MG63 (cell line): Measurements from ENCODE around the gene CDKN2AIP. TPM values are rescaled to one million over a fixed set of nuclear protein-coding genes. Genes with fewer than 3 reads are reported as not detected.
"Not testable (repeated sequence)": the region's sequence is repeated elsewhere in the genome, so short reads cannot be mapped to it uniquely, and the experiment has no call there.

ENCODE experiments used
- DNase-seq: peaks from one replicate; pipeline ENCODE4 v3.0.0-alpha.2; 2020
- H3K27me3 ChIP-seq: fragments of 250-450 bp; sonication (Bioruptor Pico); 2 replicates; pipeline ENCODE4 v1.5.1; 2020; ENCODE audit warnings: mild to moderate bottlenecking, moderate library complexity
- H3K36me3 ChIP-seq: fragments of 250-450 bp; sonication (Bioruptor Pico); 2 replicates; pipeline ENCODE4 v1.5.1; 2020; ENCODE audit warnings: mild to moderate bottlenecking, moderate library complexity
- H3K4me3 ChIP-seq: fragments of 250-450 bp; sonication (Bioruptor Pico); 2 replicates; pipeline ENCODE4 v1.5.1; 2020; ENCODE audit warnings: mild to moderate bottlenecking, moderate library complexity
- H3K9me3 ChIP-seq: fragments of 250-450 bp; sonication (Bioruptor Pico); 2 replicates; pipeline ENCODE4 v1.5.1; 2020; ENCODE audit warnings: mild to moderate bottlenecking, moderate library complexity
- total RNA-seq: library from RNA; depleted of rRNA; stranded (reverse); fragments of >200 nt; shearing (Covaris generic); gene quantifications from 2 replicates; pipeline ENCODE4 v1.2.3, GENCODE V29; 2014; ENCODE audit warnings: low replicate concordance

Gene CDKN2AIP
- total RNA-seq, 1 experiment from 2014 or later = 15.1 TPM

- DNase-seq = no peak
- Histone ChIP-seq H3K4me3 (no peak overlapping the region), H3K27me3 (no peaks in the 10 kb centered on the region), H3K9me3 (no peaks in the 10 kb centered on the region), H3K36me3 (no peaks in the 10 kb centered on the region)
These were observed 9.7 kb upstream of the CDKN2AIP start for GRCh38 chr4:183434666-183435190.

- no peaks in the 10 kb centered on the region for H3K9me3 ChIP-seq
- H3K4me3 ChIP-seq = no peak overlapping the region
- no peaks in the 10 kb centered on the region for H3K27me3 ChIP-seq
- no peaks in the 10 kb centered on the region for H3K36me3 ChIP-seq
- DNase-seq = no peak
These were observed 8.6 kb upstream of the CDKN2AIP start for GRCh38 chr4:183435803-183436202.

- DNase-seq = no peak
- no peaks in the 10 kb centered on the region for H3K27me3 ChIP-seq
- no peaks in the 10 kb centered on the region for H3K36me3 ChIP-seq
- H3K4me3 ChIP-seq = no peak overlapping the region
- H3K9me3 ChIP-seq = no peaks in the 10 kb centered on the region
These were observed 8.0 kb upstream of the CDKN2AIP start for GRCh38 chr4:183436417-183436816.

GRCh38 chr4:183437452-183437851, 7.0 kb upstream of the CDKN2AIP start:
- Histone ChIP-seq H3K9me3 (no peaks in the 10 kb centered on the region), H3K36me3 (no peaks in the 10 kb centered on the region), H3K27me3 (no peaks in the 10 kb centered on the region), H3K4me3 (no peak overlapping the region)
- DNase-seq = no peak

GRCh38 chr4:183438458-183439113, 5.8 kb upstream of the CDKN2AIP start:
- DNase-seq = peak; percentile 20
- no peaks in the 10 kb centered on the region for H3K9me3 ChIP-seq
- no peaks in the 10 kb centered on the region for H3K36me3 ChIP-seq
- no peak overlapping the region for H3K4me3 ChIP-seq
- H3K27me3 ChIP-seq = no peaks in the 10 kb centered on the region

GRCh38 chr4:183441276-183441675, 3.2 kb upstream of the CDKN2AIP start:
- no peaks in the 10 kb centered on the region for H3K27me3 ChIP-seq
- H3K36me3 ChIP-seq = peaks cover 7% of the 10 kb centered on the region
- DNase-seq = no peak
- no peak overlapping the region for H3K4me3 ChIP-seq
- no peaks in the 10 kb centered on the region for H3K9me3 ChIP-seq

- Histone ChIP-seq H3K27me3 (no peaks in the 10 kb centered on the region), H3K36me3 (peaks cover 32% of the 10 kb centered on the region), H3K4me3 (peak overlapping the region; percentile 86), H3K9me3 (no peaks in the 10 kb centered on the region)
- no peak for DNase-seq
These were observed 702 bp upstream of the CDKN2AIP start for GRCh38 chr4:183443655-183444213.

GRCh38 chr4:183445097-183445428, 627 bp downstream of the CDKN2AIP start:
- no peaks in the 10 kb centered on the region for H3K9me3 ChIP-seq
- H3K4me3 ChIP-seq = peak overlapping the region; percentile 86
- DNase-seq = peak; percentile 22
- no peaks in the 10 kb centered on the region for H3K27me3 ChIP-seq
- H3K36me3 ChIP-seq = peaks cover 43% of the 10 kb centered on the region

- Histone ChIP-seq H3K36me3 (peaks cover 46% of the 10 kb centered on the region), H3K4me3 (no peak overlapping the region), H3K27me3 (no peaks in the 10 kb centered on the region), H3K9me3 (no peaks in the 10 kb centered on the region)
- no peak for DNase-seq
These were observed 3.2 kb downstream of the CDKN2AIP start for GRCh38 chr4:183447646-183448045.

GRCh38 chr4:183448436-183448835, 4.0 kb downstream of the CDKN2AIP start:
- Histone ChIP-seq H3K27me3 (no peaks in the 10 kb centered on the region), H3K36me3 (peaks cover 46% of the 10 kb centered on the region), H3K4me3 (no peak overlapping the region), H3K9me3 (no peaks in the 10 kb centered on the region)
- no peak for DNase-seq

GRCh38 chr4:183449193-183449882, 4.9 kb downstream of the CDKN2AIP start:
- Histone ChIP-seq H3K27me3 (no peaks in the 10 kb centered on the region), H3K36me3 (peaks cover 48% of the 10 kb centered on the region), H3K9me3 (no peaks in the 10 kb centered on the region), H3K4me3 (no peak overlapping the region)
- DNase-seq = no peak

- H3K4me3 ChIP-seq = no peak overlapping the region
- H3K36me3 ChIP-seq = peaks cover 48% of the 10 kb centered on the region
- no peak for DNase-seq
These were observed 5.7 kb downstream of the CDKN2AIP start for GRCh38 chr4:183450108-183450507.

GRCh38 chr4:183455431-183456195, 11.2 kb downstream of the CDKN2AIP start:
- no peaks in the 10 kb centered on the region for H3K9me3 ChIP-seq
- peaks cover 2% of the 10 kb centered on the region; the same call in 1 of the 2 replicates for H3K36me3 ChIP-seq
- H3K27me3 ChIP-seq = no peaks in the 10 kb centered on the region
- DNase-seq = no peak
- H3K4me3 ChIP-seq = no peak overlapping the region

More at GRCh38 chr4:183450108-183450507, 5.7 kb downstream of the CDKN2AIP start:
- Histone ChIP-seq H3K27me3 (no peaks in the 10 kb centered on the region), H3K9me3 (no peaks in the 10 kb centered on the region)

GRCh38 chr4:183458005-183458404, 13.6 kb downstream of the CDKN2AIP start:
- no peaks in the 10 kb centered on the region for H3K27me3 ChIP-seq
- H3K36me3 ChIP-seq = peaks cover 2% of the 10 kb centered on the region; the same call in 1 of the 2 replicates
- DNase-seq = no peak
- no peaks in the 10 kb centered on the region for H3K9me3 ChIP-seq
- no peak overlapping the region for H3K4me3 ChIP-seq

- H3K27me3 ChIP-seq, H3K4me3 ChIP-seq, H3K36me3 ChIP-seq, DNase-seq, H3K9me3 ChIP-seq: not testable (repeated sequence)
These were observed 19.6 kb downstream of the CDKN2AIP start for GRCh38 chr4:183463903-183464619.

GRCh38 chr4:183465879-183466278, 21.4 kb downstream of the CDKN2AIP start:
- H3K9me3 ChIP-seq, H3K4me3 ChIP-seq, H3K27me3 ChIP-seq: not testable (repeated sequence)

More at GRCh38 chr4:183465879-183466278, 21.4 kb downstream of the CDKN2AIP start:
- not testable (repeated sequence) for H3K36me3 ChIP-seq, DNase-seq
